HepG2 (cell line): ENCODE data around the gene ARHGEF26. TPM values are rescaled to one million over a fixed set of nuclear protein-coding genes. Genes with fewer than 3 reads are reported as not detected.

Experiments used
- ARNTL ChIP-seq: sonication (generic); formaldehyde crosslinking; IDR thresholded peaks from 2 replicates; pipeline ENCODE4 v1.4.0; 2020; ENCODE audit warnings: mild to moderate bottlenecking, missing genetic modification reagents
- ASH2L ChIP-seq: fragments of 300-600, 200-600 bp; sonication (generic); IDR thresholded peaks from 2 replicates; pipeline ENCODE4 v1.7.0; 2017; ENCODE audit warnings: low read depth, mild to moderate bottlenecking, moderate library complexity, mixed read lengths, low read length; ENCODE audit not compliant: insufficient read length
- ATM ChIP-seq: fragments of 450-650 bp; IDR thresholded peaks from 2 replicates; pipeline ENCODE4 v1.7.1; 2017; ENCODE audit warnings: mild to moderate bottlenecking, borderline replicate concordance
- EP300 ChIP-seq, 3 experiments: sonication (generic) in 1 of 3; formaldehyde crosslinking in 1 of 3; IDR thresholded peaks; 2 replicates each; pipeline versions ENCODE4 v1.5.1 to v1.6.1; 2011 to 2020; ENCODE audit warnings: low read depth in 2 of 3, low read length in 2 of 3, borderline replicate concordance in 1 of 3, improper control_type of control experiment in 1 of 3, mild to moderate bottlenecking in 1 of 3, missing genetic modification reagents in 1 of 3, moderate library complexity in 1 of 3
- ERF ChIP-seq: IDR thresholded peaks from 2 replicates; pipeline ENCODE4 v1.6.1; 2018; ENCODE audit warnings: missing biosample characterization, missing genetic modification reagents
- FOSL1 ChIP-seq: sonication (generic); formaldehyde crosslinking; IDR thresholded peaks from 2 replicates; pipeline ENCODE4 v1.9.0; 2021; ENCODE audit warnings: missing genetic modification reagents, borderline replicate concordance
- ISX ChIP-seq: sonication (generic); formaldehyde crosslinking; conservative IDR thresholded peaks from 2 replicates; pipeline ENCODE4 v1.5.0; 2020; ENCODE audit warnings: missing genetic modification reagents
- KAT8 ChIP-seq: IDR thresholded peaks from 2 replicates; pipeline ENCODE4 v1.6.1; 2016; ENCODE audit warnings: missing genetic modification reagents, missing compliant biosample characterization
- PLSCR1 ChIP-seq: sonication (generic); formaldehyde crosslinking; IDR thresholded peaks from 2 replicates; pipeline ENCODE4 v1.5.0; 2020; ENCODE audit warnings: missing genetic modification reagents, mild to moderate bottlenecking, borderline replicate concordance
- RFXAP ChIP-seq: sonication (generic); formaldehyde crosslinking; IDR thresholded peaks from 2 replicates; pipeline ENCODE4 v1.4.0; 2020; ENCODE audit warnings: missing genetic modification reagents, borderline replicate concordance
- SIN3A ChIP-seq: IDR thresholded peaks from 2 replicates; pipeline ENCODE4 v1.6.1; 2011; ENCODE audit warnings: low read depth, mild to moderate bottlenecking, control low read depth, low read length, borderline replicate concordance
- SP140L ChIP-seq: sonication (generic); formaldehyde crosslinking; IDR thresholded peaks from 2 replicates; pipeline ENCODE4 v1.4.0; 2020; ENCODE audit warnings: missing genetic modification reagents, borderline replicate concordance
- USF2 ChIP-seq, 2 experiments: sonication (generic) in 1 of 2; formaldehyde crosslinking in 1 of 2; IDR thresholded peaks; 2 replicates each; pipeline versions ENCODE4 v1.5.1 to v1.6.1; 2011 to 2020; ENCODE audit warnings: borderline replicate concordance in 1 of 2, low read depth in 1 of 2, low read length in 1 of 2, mild to moderate bottlenecking in 1 of 2, missing genetic modification reagents in 1 of 2, moderate library complexity in 1 of 2
- ZBTB1 ChIP-seq: sonication (generic); formaldehyde crosslinking; IDR thresholded peaks from 2 replicates; pipeline ENCODE4 v1.4.0; 2020; ENCODE audit warnings: missing genetic modification reagents, borderline replicate concordance
- ZBTB33 ChIP-seq: sonication (generic); formaldehyde crosslinking; IDR thresholded peaks from 2 replicates; pipeline ENCODE4 v1.4.0; 2020; ENCODE audit warnings: missing genetic modification reagents
- ZC3H13 ChIP-seq: sonication (generic); formaldehyde crosslinking; IDR thresholded peaks from 2 replicates; pipeline ENCODE4 v1.8.1; 2023; ENCODE audit warnings: mild to moderate bottlenecking, missing genetic modification reagents, moderate library complexity
- ZC3H4 ChIP-seq: sonication (generic); formaldehyde crosslinking; IDR thresholded peaks from 2 replicates; pipeline ENCODE4 v1.4.0; 2020; ENCODE audit warnings: missing genetic modification reagents, borderline replicate concordance
- ZNF121 ChIP-seq: sonication (generic); formaldehyde crosslinking; IDR thresholded peaks from 2 replicates; pipeline ENCODE4 v1.5.0; 2020; ENCODE audit warnings: mild to moderate bottlenecking, missing genetic modification reagents
- ZNF207 ChIP-seq: fragments of 450-650 bp; IDR thresholded peaks from 2 replicates; pipeline ENCODE4 v1.6.1; 2016; ENCODE audit warnings: antibody characterized with exemption, borderline replicate concordance
- ZNF264 ChIP-seq: sonication (generic); formaldehyde crosslinking; IDR thresholded peaks from 2 replicates; pipeline ENCODE4 v1.4.0; 2020; ENCODE audit warnings: missing genetic modification reagents
- ZNF513 ChIP-seq: sonication (generic); formaldehyde crosslinking; conservative IDR thresholded peaks from 2 replicates; pipeline ENCODE4 v1.5.0; 2020; ENCODE audit warnings: missing genetic modification reagents
- ZNF616 ChIP-seq: sonication (generic); formaldehyde crosslinking; IDR thresholded peaks from 2 replicates; pipeline ENCODE4 v1.5.0; 2020; ENCODE audit warnings: low read depth, mild to moderate bottlenecking, missing genetic modification reagents
- ZNF674 ChIP-seq: sonication (generic); formaldehyde crosslinking; IDR thresholded peaks from 2 replicates; pipeline ENCODE4 v1.5.0; 2020; ENCODE audit warnings: low read depth, mild to moderate bottlenecking, missing genetic modification reagents
- ZNF841 ChIP-seq: sonication (generic); formaldehyde crosslinking; IDR thresholded peaks from 2 replicates; pipeline ENCODE4 v1.8.1; 2023; ENCODE audit warnings: missing genetic modification reagents, borderline replicate concordance
- polyA plus RNA-seq, 8 experiments: library from polyadenylated mRNA; depleted of rRNA in 3 of 8; stranded (reverse) in 7 of 8; unstranded in 1 of 8; fragments of >200 nt; fragmentation: Illumina TruSeq in 4 of 8; extraction: Trizol in 4 of 8; gene quantifications; 2 replicates each; pipeline versions ENCODE4 v1.2.1 to v1.2.3, GENCODE V29; 2011 to 2016; ENCODE audit warnings: low read depth in 4 of 8, missing spikeins in 1 of 8, mixed read lengths in 1 of 8; ENCODE audit not compliant: insufficient read depth in 1 of 8
- total RNA-seq, 5 experiments: library from RNA; depleted of rRNA; stranded (reverse); fragments of >200 nt; fragmentation: Illumina TruSeq; extraction: Trizol; gene quantifications; 2 replicates each; pipeline ENCODE4 v1.2.3, GENCODE V29; 2016; ENCODE audit warnings: low read depth in 1 of 5

The ARHGEF26 gene
- total and polyA plus RNA-seq, 2 of the 13 experiments (the other 11 are each of a cell fraction or from before 2014, with no cell fraction given) = 0.74 to 6.1 TPM

GRCh38 chr3:154139996-154140436 lies 18.8 kb downstream of the ARHGEF26 start (continued):
- TF ChIP-seq FOSL1 (CRISPR knock-in tag) = no peak
- 0 out of 2 replicates have a peak, but pooled peaks have one; percentile 39 for TF ChIP-seq ARNTL (CRISPR knock-in tag)
- no peak for TF ChIP-seq ZC3H4 (CRISPR knock-in tag)
- 0 out of 2 replicates have a peak, but pooled peaks have one; percentile 9 for TF ChIP-seq ZBTB33 (CRISPR knock-in tag)
- no peak for TF ChIP-seq SIN3A
- TF ChIP-seq ATM = no peak
- peak; percentile 88 for TF ChIP-seq ERF (CRISPR knock-in tag)
- peak; percentile 94 for TF ChIP-seq ZNF264
- TF ChIP-seq ZNF207 = no peak
- TF ChIP-seq PLSCR1 (CRISPR knock-in tag) = no peak
- no peak for TF ChIP-seq ZNF513 (CRISPR knock-in tag)
- TF ChIP-seq ZNF616 (CRISPR knock-in tag) = no peak
- TF ChIP-seq KAT8 (CRISPR knock-in tag) = no peak
- no peak for TF ChIP-seq ISX (CRISPR knock-in tag)
- TF ChIP-seq ZNF841 (CRISPR knock-in tag) = no peak
- no peak for TF ChIP-seq ZNF674 (CRISPR knock-in tag)
- peak; percentile 51 for TF ChIP-seq ASH2L
- TF ChIP-seq ZNF121 (CRISPR knock-in tag) = peak; percentile 29; the same call in 1 of the 2 replicates
- TF ChIP-seq EP300 (IDR thresholded peaks at IDR 0.05; ENCODE audit: low read depth in 2 of 2, low read length in 2 of 2) = peak; percentile 29 to 87; a peak in 3 of 4 replicates
- TF ChIP-seq EP300 (CRISPR knock-in tag; IDR thresholded peaks at IDR 0.05; ENCODE audit: borderline replicate concordance) = peak; percentile 78
- TF ChIP-seq ZBTB1 (CRISPR knock-in tag) = no peak
- TF ChIP-seq ZC3H13 = no peak
- TF ChIP-seq RFXAP (CRISPR knock-in tag) = 0 out of 2 replicates have a peak, but pooled peaks have one; percentile 45
- no peak for TF ChIP-seq USF2 (IDR thresholded peaks at IDR 0.05; ENCODE audit: low read depth, low read length)
- TF ChIP-seq USF2 (CRISPR knock-in tag; IDR thresholded peaks at IDR 0.05; ENCODE audit: borderline replicate concordance) = no peak
- TF ChIP-seq SP140L (CRISPR knock-in tag) = no peak
